Neuronal stem cell (in vitro differentiated cells): ENCODE measurements around the gene TMEM187.
A peak's percentile ranks its signal among the peaks of the same experiment; 100 is the strongest.

Experiments used
- DNase-seq: peaks from one replicate; pipeline ENCODE4 v3.0.0-alpha.2; 2013; ENCODE audit warnings: low spot score
- H2AFZ ChIP-seq: one replicate; pipeline ENCODE4 v1.6.1; 2013; ENCODE audit warnings: mild to moderate bottlenecking, low read length, inconsistent platforms
- H2AK5ac ChIP-seq: 2 replicates; pipeline ENCODE4 v1.6.1; 2013; ENCODE audit warnings: low read depth, mild to moderate bottlenecking, inconsistent platforms, low read length, moderate library complexity, mixed read lengths
- H2BK120ac ChIP-seq: 2 replicates; pipeline ENCODE4 v1.6.1; 2013; ENCODE audit warnings: low read depth, mild to moderate bottlenecking, inconsistent platforms, low read length, moderate library complexity, mixed read lengths
- H2BK12ac ChIP-seq: one replicate; pipeline ENCODE4 v1.6.1; 2013; ENCODE audit warnings: low read length, inconsistent platforms
- H2BK15ac ChIP-seq: 2 replicates; pipeline ENCODE4 v1.6.1; 2013; ENCODE audit warnings: mild to moderate bottlenecking, low read length, inconsistent platforms, mixed read lengths
- H2BK5ac ChIP-seq: one replicate; pipeline ENCODE4 v1.6.1; 2013; ENCODE audit warnings: inconsistent platforms, mild to moderate bottlenecking, low read length, moderate library complexity
- H3K14ac ChIP-seq: one replicate; pipeline ENCODE4 v1.6.1; 2013; ENCODE audit warnings: low read length, inconsistent platforms
- H3K18ac ChIP-seq: 2 replicates; pipeline ENCODE4 v1.6.1; 2013; ENCODE audit warnings: low read length, inconsistent platforms
- H3K23ac ChIP-seq: 2 replicates; pipeline ENCODE4 v1.6.1; 2013; ENCODE audit warnings: low read depth, mild to moderate bottlenecking, mixed read lengths, low read length, inconsistent platforms; ENCODE audit not compliant: poor library complexity
- H3K27ac ChIP-seq: replicated peaks from 3 replicates; pipeline ENCODE4 v1.5.1; 2013; ENCODE audit warnings: low read length, inconsistent platforms
- H3K27me3 ChIP-seq, 3 experiments: 2 replicates each; pipeline ENCODE4 v1.6.1; 2013; ENCODE audit warnings: low read length in 3 of 3, mild to moderate bottlenecking in 2 of 3, inconsistent platforms in 1 of 3, low read depth in 1 of 3, mixed read lengths in 1 of 3, moderate library complexity in 1 of 3; ENCODE audit not compliant: control insufficient read depth in 3 of 3, insufficient read depth in 3 of 3
- H3K36me3 ChIP-seq, 2 donors: replicated peaks in 1 of 2; 2 replicates each; pipeline ENCODE4 v1.6.1; 2013; ENCODE audit warnings: low read length in 2 of 2; ENCODE audit not compliant: control insufficient read depth in 2 of 2, insufficient read depth in 2 of 2
- H3K4ac ChIP-seq: 2 replicates; pipeline ENCODE4 v1.6.1; 2013; ENCODE audit warnings: inconsistent platforms, mild to moderate bottlenecking, low read length, moderate library complexity
- H3K4me1 ChIP-seq, 2 donors: 1 replicate in 1 of 2; 2 replicates in 1 of 2; pipeline ENCODE4 v1.6.1; 2013; ENCODE audit warnings: low read length in 2 of 2, low read depth in 1 of 2; ENCODE audit not compliant: control insufficient read depth in 2 of 2, insufficient read depth in 1 of 2
- H3K4me2 ChIP-seq: one replicate; pipeline ENCODE4 v1.6.1; 2013; ENCODE audit warnings: mild to moderate bottlenecking, low read length, inconsistent platforms; ENCODE audit not compliant: insufficient read depth, poor library complexity, severe bottlenecking
- H3K4me3 ChIP-seq, 2 donors: 2 replicates each; pipeline ENCODE4 v1.5.1; 2013; ENCODE audit warnings: low read length in 2 of 2, mild to moderate bottlenecking in 2 of 2, inconsistent platforms in 1 of 2, moderate library complexity in 1 of 2
- H3K79me1 ChIP-seq: one replicate; pipeline ENCODE4 v1.6.1; 2013; ENCODE audit warnings: low read depth, mild to moderate bottlenecking, inconsistent platforms, low read length, moderate library complexity
- H3K9ac ChIP-seq: one replicate; pipeline ENCODE4 v1.6.1; 2013; ENCODE audit warnings: mild to moderate bottlenecking, low read depth, low read length, inconsistent platforms; ENCODE audit not compliant: poor library complexity
- H3K9me3 ChIP-seq, 2 donors: replicated peaks in 1 of 2; 2 replicates each; pipeline versions ENCODE3 to v1.6.1; 2013; ENCODE audit warnings: low read length in 2 of 2, mild to moderate bottlenecking in 2 of 2, inconsistent platforms in 1 of 2, low read depth in 1 of 2, mixed read lengths in 1 of 2, moderate library complexity in 1 of 2; ENCODE audit not compliant: control insufficient read depth in 2 of 2, insufficient read depth in 1 of 2
- H4K8ac ChIP-seq: one replicate; pipeline ENCODE4 v1.6.1; 2013; ENCODE audit warnings: low read depth, mild to moderate bottlenecking, inconsistent platforms, low read length, moderate library complexity
- H4K91ac ChIP-seq: one replicate; pipeline ENCODE4 v1.6.1; 2013; ENCODE audit warnings: low read length, low read depth, mild to moderate bottlenecking, inconsistent platforms; ENCODE audit not compliant: poor library complexity
- WGBS, 2 donors: extraction: QIAGEN DNeasy Blood & Tissue Kit; methylation state at CpG; one replicate each; pipeline ENCODE4 v1.1.7; 2013; ENCODE audit warnings: missing lambda C conversion rate in 2 of 2, mixed read lengths in 1 of 2; ENCODE audit not compliant: insufficient read length in 2 of 2, insufficient replicate concordance in 1 of 2; ENCODE audit errors: extremely low coverage in 2 of 2; 5-methylcytosine and 5-hydroxymethylcytosine counted together

Gene TMEM187

GRCh38 chrX:154015581-154016264, 43.2 kb downstream of the TMEM187 start:
- Histone ChIP-seq H3K14ac (no peak overlapping the region), H3K27ac (no peak overlapping the region), H3K9ac (peak overlapping the region; percentile 44), H2BK12ac (no peak overlapping the region), H4K91ac (no peak overlapping the region), H3K18ac (no peak overlapping the region), H2AK5ac (no peak overlapping the region), H3K9me3 (no peaks in the 10 kb centered on the region), H3K27me3 (peaks cover 0 to 22% (median 0%) of the 10 kb centered on the region in 3 experiments), H2AFZ (no peak overlapping the region), H3K4me3 (no peak overlapping the region), H3K36me3 (peaks cover 2 to 54% of the 10 kb centered on the region in 2 donors), H2BK5ac (no peak overlapping the region), H3K4ac (no peak overlapping the region), H2BK120ac (no peak overlapping the region), H2BK15ac (no peak overlapping the region), H4K8ac (no peak overlapping the region), H3K23ac (no peak overlapping the region), H3K79me1 (peaks cover 9% of the 10 kb centered on the region), H3K4me2 (no peak overlapping the region), H3K4me1 (peaks cover under 1 to 5% of the 10 kb centered on the region in 2 donors)
- WGBS, 2 donors: no CpG with 5 or more reads among the region's 16 CpGs
- no peak for DNase-seq

- Histone ChIP-seq H3K79me1 (peaks cover 9% of the 10 kb centered on the region), H3K4ac (no peak overlapping the region), H3K9me3 (no peaks in the 10 kb centered on the region), H2BK15ac (no peak overlapping the region), H3K27me3 (peaks cover 0 to 24% (median 0%) of the 10 kb centered on the region in 3 experiments), H3K23ac (no peak overlapping the region), H2AK5ac (no peak overlapping the region), H2BK5ac (no peak overlapping the region), H2BK120ac (no peak overlapping the region), H3K4me3 (no peak overlapping the region), H3K4me1 (peaks cover 4 to 9% of the 10 kb centered on the region in 2 donors), H3K36me3 (peaks cover 2 to 51% of the 10 kb centered on the region in 2 donors), H2BK12ac (no peak overlapping the region), H3K27ac (no peak overlapping the region), H3K4me2 (no peak overlapping the region), H4K91ac (no peak overlapping the region), H2AFZ (no peak overlapping the region), H3K9ac (no peak overlapping the region), H4K8ac (no peak overlapping the region), H3K14ac (no peak overlapping the region), H3K18ac (no peak overlapping the region)
- DNase-seq: no peak
- WGBS, 2 donors: no CpG with 5 or more reads among the region's 24 CpGs
These were observed 44.0 kb downstream of the TMEM187 start for GRCh38 chrX:154016366-154017076.

GRCh38 chrX:154017766-154018517, 45.4 kb downstream of the TMEM187 start:
- peaks cover 7 to 14% of the 10 kb centered on the region in 2 donors for H3K4me1 ChIP-seq
- no peak overlapping the region for H3K27ac ChIP-seq
- H3K36me3 ChIP-seq: peaks cover 0 to 38% of the 10 kb centered on the region in 2 donors
- no peak overlapping the region for H3K14ac ChIP-seq
- no peak overlapping the region for H2BK15ac ChIP-seq
- no peak overlapping the region for H2BK120ac ChIP-seq
- no peak overlapping the region for H4K8ac ChIP-seq
- H4K91ac ChIP-seq: no peak overlapping the region
- H2AK5ac ChIP-seq: no peak overlapping the region
- no peak for DNase-seq
- H3K9ac ChIP-seq: no peak overlapping the region
- no peak overlapping the region for H2BK12ac ChIP-seq
- H3K4ac ChIP-seq: no peak overlapping the region
- WGBS, 2 donors: no CpG with 5 or more reads among the region's 26 CpGs
- no peak overlapping the region for H3K18ac ChIP-seq
- H3K9me3 ChIP-seq: no peaks in the 10 kb centered on the region
- no peak overlapping the region for H3K4me2 ChIP-seq
- peaks cover 11% of the 10 kb centered on the region for H3K79me1 ChIP-seq
- H2BK5ac ChIP-seq: peak overlapping the region; percentile 39
- no peak overlapping the region for H2AFZ ChIP-seq
- peaks cover 0 to 33% (median 0%) of the 10 kb centered on the region in 3 experiments for H3K27me3 ChIP-seq
- no peak overlapping the region for H3K4me3 ChIP-seq
- H3K23ac ChIP-seq: no peak overlapping the region
